Fibroblast of villous mesenchyme (primary cell): ENCODE results near the gene COL3A1. TPM values are rescaled to one million over a fixed set of nuclear protein-coding genes. Genes with fewer than 3 reads are reported as not detected.

ENCODE experiments used
- DNase-seq: peaks from one replicate; pipeline ENCODE4 v3.0.0-alpha.2; 2010; ENCODE audit warnings: low read depth
- H3K4me3 ChIP-seq: 2 replicates; pipeline ENCODE4 v1.5.1; 2011; ENCODE audit warnings: low read depth, mild to moderate bottlenecking, low read length
- total RNA-seq: library from RNA; depleted of rRNA; stranded (reverse); fragments of >200 nt; gene quantifications from 2 replicates; pipeline ENCODE4 v1.2.3, GENCODE V29; 2012
- TF ChIP-seq, protein P1 (sequence below): IDR thresholded peaks from 2 replicates; pipeline ENCODE4 v1.5.1; 2012; ENCODE audit warnings: low read depth, mild to moderate bottlenecking, low read length; ENCODE audit not compliant: insufficient read depth

Gene COL3A1
- total RNA-seq, 1 donor: 3,024 TPM

DNA sequence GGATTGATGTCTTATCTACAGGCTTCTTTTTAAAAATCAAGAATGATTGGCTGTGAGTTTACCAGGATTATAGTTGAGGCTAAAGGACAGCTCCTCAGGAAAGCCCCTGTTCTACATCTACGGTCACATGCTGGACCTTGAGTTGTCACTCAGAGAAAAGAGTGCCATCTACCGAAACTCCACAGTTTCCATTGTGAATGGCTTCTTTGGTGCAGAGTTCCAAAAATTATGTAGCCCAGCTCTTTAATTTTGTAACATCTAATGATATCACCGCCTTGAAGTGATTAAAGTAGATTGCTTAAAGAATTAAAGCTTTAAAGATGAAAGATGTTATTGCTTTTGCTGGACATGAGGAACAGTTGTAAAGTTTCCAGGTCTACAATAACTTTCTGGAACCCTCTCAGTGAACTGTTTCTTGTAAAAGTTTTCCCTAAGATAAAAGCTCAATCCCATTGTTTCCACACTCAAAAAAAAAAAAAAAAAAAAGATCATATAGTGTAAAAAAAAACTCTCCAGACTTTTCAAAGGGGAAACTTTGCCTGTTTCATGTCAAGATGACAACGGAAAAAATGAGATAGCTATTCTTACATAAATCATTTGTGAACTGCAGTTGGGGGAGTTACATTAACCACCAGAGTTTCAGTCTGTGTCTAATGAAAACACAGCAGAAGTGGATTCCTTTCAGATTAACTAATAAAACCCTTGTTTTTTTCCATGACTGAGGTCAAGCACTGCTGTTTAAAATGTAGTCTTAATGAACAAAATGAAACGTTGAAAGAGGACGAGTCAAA lies 4.3 kb downstream of the COL3A1 start:
- DNase-seq: peak; percentile 86
- TF ChIP-seq, protein P1, sequence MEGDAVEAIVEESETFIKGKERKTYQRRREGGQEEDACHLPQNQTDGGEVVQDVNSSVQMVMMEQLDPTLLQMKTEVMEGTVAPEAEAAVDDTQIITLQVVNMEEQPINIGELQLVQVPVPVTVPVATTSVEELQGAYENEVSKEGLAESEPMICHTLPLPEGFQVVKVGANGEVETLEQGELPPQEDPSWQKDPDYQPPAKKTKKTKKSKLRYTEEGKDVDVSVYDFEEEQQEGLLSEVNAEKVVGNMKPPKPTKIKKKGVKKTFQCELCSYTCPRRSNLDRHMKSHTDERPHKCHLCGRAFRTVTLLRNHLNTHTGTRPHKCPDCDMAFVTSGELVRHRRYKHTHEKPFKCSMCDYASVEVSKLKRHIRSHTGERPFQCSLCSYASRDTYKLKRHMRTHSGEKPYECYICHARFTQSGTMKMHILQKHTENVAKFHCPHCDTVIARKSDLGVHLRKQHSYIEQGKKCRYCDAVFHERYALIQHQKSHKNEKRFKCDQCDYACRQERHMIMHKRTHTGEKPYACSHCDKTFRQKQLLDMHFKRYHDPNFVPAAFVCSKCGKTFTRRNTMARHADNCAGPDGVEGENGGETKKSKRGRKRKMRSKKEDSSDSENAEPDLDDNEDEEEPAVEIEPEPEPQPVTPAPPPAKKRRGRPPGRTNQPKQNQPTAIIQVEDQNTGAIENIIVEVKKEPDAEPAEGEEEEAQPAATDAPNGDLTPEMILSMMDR: peak; percentile 27
- peak overlapping the region; percentile 99 for H3K4me3 ChIP-seq

DNA sequence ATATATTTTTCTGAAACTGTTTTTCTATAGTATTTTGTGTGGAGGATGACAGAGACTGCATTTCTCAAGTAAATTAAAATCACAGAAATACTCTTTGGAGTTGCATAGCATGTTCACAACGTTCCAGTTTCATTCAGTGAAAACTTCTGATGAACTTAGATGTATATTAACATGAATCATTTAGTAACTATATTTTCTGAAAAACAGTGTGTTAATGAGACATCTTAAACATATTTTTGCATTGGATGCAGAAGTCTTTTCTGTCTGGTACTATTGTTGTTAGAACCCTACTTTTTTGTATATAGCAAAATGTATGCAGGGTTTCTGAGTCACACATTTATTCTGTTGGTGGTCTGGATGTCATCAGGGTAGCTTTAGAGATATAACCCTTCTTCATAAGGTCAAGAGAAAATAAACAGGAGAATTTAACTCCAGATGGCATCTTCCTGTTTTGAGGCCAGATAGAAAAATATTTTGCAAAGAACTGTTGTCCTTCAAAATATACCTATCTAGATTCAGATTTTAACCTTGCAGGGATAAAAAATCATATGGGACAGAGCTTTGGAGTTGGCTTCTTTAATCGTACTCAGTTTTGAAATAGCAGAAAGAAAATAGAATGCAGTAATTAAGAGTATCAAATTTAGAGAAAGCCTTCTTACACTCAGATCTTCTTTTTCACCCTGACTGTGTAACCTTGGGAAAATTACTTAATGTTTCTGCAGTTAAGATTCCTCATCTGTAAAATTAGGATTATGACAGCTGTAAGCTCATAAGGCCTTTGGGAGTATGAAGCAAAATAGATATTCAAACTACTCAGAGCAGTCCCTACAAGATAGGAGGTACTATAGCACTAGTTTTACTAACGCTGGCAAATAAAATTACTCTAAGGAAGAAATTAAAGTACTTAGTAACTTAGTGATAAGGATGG lies 5.3 kb downstream of the COL3A1 start:
- DNase-seq: peak; percentile 84
- TF ChIP-seq, protein P1: no peak
- peak overlapping the region; percentile 99 for H3K4me3 ChIP-seq

DNA sequence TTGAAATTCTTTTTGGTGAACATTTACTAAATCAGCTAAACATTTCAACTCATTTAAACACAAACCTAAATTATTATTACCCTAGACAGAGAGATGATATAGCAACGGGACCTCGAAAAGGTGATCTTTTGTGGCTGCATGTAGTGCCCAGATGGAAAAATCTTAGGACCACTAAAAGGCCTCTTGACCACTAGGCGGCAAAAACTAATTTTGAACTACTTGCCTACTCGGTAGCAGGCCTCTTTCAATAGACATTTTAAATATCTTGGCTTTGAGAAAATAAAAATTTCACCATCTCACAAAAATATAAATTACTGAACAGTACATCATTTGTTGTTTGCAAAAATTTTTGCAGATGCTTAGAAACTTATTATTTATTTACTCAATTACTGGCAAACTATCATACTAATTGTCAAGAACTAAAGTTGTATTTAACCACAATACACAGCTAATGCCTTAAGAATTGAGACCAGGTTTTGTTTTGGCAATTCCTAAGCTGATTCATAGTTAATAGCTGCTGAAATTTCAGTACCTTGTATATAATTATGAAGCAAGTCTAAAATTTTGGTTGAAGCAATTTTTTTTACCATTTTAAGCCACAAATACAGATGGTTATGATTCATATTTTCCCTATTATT lies 9.4 kb downstream of the COL3A1 start:
- H3K4me3 ChIP-seq: peak overlapping the region; percentile 99
- peak; percentile 66 for DNase-seq
- TF ChIP-seq, protein P1: peak; percentile 57

DNA sequence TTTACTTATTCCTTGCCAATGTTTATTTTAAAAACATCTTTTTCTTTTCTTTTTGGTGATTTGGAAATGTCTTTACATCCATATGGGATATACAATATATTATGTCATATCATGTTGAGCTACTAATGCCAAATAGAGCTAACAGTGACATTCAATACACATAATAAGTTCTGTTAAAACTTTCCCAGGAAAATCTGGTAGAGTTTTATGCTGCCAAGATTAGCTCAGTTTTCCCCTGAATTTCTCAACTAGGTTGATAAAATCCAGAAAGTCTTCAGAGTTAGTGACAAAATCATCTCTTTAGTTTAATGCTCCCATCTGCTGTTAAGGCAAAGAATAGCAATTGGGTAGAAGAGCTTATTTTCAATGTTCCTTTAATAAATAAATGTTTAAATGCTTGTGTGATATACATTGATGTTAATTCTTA lies 9.9 kb downstream of the COL3A1 start:
- TF ChIP-seq, protein P1: no peak
- peak overlapping the region; percentile 99 for H3K4me3 ChIP-seq
- DNase-seq: peak; percentile 54

DNA sequence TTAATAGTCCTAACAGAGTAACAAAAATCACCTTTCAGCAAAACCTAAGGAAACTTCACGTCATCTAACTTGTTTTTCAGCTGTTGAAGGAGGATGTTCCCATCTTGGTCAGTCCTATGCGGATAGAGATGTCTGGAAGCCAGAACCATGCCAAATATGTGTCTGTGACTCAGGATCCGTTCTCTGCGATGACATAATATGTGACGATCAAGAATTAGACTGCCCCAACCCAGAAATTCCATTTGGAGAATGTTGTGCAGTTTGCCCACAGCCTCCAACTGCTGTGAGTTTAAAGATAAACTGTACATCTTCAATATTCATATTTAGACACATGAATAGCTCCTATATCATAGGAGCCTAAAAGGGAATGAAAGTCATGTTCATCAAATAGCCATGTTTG lies 10.5 kb downstream of the COL3A1 start:
- TF ChIP-seq, protein P1: no peak
- H3K4me3 ChIP-seq: peak overlapping the region; percentile 99
- peak; percentile 88 for DNase-seq

DNA sequence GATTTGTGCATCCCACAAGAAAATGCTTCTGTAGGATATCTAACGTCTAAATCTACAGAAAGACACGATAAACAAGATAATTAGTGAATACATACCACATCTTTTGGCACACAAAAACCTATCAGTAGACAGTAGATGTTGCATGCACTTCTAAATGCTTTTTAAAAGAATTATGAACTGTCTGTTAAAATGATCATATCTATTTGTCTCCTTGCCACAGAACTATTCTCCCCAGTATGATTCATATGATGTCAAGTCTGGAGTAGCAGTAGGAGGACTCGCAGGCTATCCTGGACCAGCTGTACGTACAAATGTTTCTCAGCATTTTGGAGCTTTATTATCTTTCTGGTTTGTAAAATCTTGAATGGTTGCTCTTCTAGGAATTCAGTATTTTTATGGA lies 12.7 kb downstream of the COL3A1 start:
- TF ChIP-seq, protein P1: no peak
- H3K4me3 ChIP-seq: no peak overlapping the region
- no peak for DNase-seq
